ENCODE measurements around the gene CFAP46.
"Not testable (repeated sequence)": the region's sequence is repeated elsewhere in the genome, so short reads cannot be mapped to it uniquely, and the experiment has no call there.

CFAP46 gene

GRCh38 chr10:132932461-132933307 lies 9.7 kb downstream of the CFAP46 start:
- no peak overlapping the region for H3K27ac ChIP-seq
- no peak overlapping the region for H3K4me3 ChIP-seq (ENCODE audit: low read depth in 1 of 2, low read length in 1 of 2)
- H3K36me3 ChIP-seq = no peaks in the 10 kb centered on the region
- no peaks in the 10 kb centered on the region for H3K9me3 ChIP-seq
- TF ChIP-seq CTCF (IDR thresholded peaks at IDR 0.05) = no peak
- H3K4me1 ChIP-seq (ENCODE audit: control insufficient read depth in 1 of 2, insufficient read depth in 1 of 2, low read depth in 1 of 2, low read length in 1 of 2) = no peaks in the 10 kb centered on the region
- H3K27me3 ChIP-seq = peaks cover 16% of the 10 kb centered on the region

- H3K9me3 ChIP-seq; H3K36me3 ChIP-seq; H3K27ac ChIP-seq; H3K27me3 ChIP-seq; H3K4me3 ChIP-seq (ENCODE audit: low read depth in 1 of 2, low read length in 1 of 2); H3K4me1 ChIP-seq (ENCODE audit: control insufficient read depth in 1 of 2, insufficient read depth in 1 of 2, low read depth in 1 of 2, low read length in 1 of 2): not testable (repeated sequence)
These were observed 10.8 kb downstream of the CFAP46 start for GRCh38 chr10:132931258-132932250.

DNA sequence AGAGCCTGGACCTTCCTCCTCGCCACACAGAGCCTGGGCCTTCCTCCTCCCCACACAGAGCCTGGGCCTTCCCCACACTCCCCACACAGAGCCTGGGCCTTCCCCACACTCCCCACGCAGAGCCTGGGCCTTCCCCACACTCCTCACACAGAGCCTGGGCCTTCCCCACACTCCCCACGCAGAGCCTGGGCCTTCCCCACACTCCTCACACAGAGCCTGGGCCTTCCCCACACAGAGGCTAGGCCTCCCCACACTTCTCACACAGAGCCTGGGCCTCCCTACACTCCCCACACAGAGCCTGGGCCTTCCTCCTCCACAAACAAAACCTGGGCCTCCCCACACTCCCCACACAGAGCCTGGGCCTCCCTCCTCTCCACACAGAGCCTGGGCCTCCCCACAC lies 11.7 kb downstream of the CFAP46 start:
- not testable (repeated sequence) for H3K27ac ChIP-seq; H3K4me3 ChIP-seq (ENCODE audit: low read depth in 1 of 2, low read length in 1 of 2); H3K9me3 ChIP-seq; H3K4me1 ChIP-seq (ENCODE audit: control insufficient read depth in 1 of 2, insufficient read depth in 1 of 2, low read depth in 1 of 2, low read length in 1 of 2); H3K27me3 ChIP-seq; H3K36me3 ChIP-seq

- TF ChIP-seq CTCF (IDR thresholded peaks at IDR 0.05) = no peak
- no peak overlapping the region for H3K4me3 ChIP-seq (ENCODE audit: low read depth in 1 of 2, low read length in 1 of 2)
- H3K9me3 ChIP-seq = no peaks in the 10 kb centered on the region
- H3K4me1 ChIP-seq (ENCODE audit: control insufficient read depth in 1 of 2, insufficient read depth in 1 of 2, low read depth in 1 of 2, low read length in 1 of 2) = no peaks in the 10 kb centered on the region
- H3K27me3 ChIP-seq = peaks cover 4% of the 10 kb centered on the region
- H3K36me3 ChIP-seq = no peaks in the 10 kb centered on the region
- no peak overlapping the region for H3K27ac ChIP-seq
These were observed 12.3 kb downstream of the CFAP46 start for GRCh38 chr10:132929953-132930548.

DNA sequence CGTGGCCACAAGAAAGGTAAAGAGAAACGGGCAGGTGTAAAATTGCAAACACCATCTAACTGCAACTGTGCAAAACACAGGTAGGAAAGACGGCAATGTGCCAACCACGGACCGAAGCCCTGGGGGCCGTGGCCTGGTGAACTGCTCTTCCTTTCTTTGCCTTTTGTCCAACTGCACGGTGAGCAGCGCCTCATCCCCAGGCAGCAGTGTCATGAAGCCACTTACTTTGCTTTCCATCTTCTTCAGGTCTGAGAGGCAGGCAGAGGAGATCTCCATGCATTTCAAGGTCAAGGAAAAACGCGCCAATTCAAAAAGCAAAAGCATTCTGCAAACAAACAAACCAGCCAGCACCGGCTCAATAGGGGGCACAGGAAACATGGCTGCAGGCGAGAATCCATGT lies 12.9 kb downstream of the CFAP46 start:
- Histone ChIP-seq H3K4me1 (ENCODE audit: control insufficient read depth in 1 of 2, insufficient read depth in 1 of 2, low read depth in 1 of 2, low read length in 1 of 2) (no peaks in the 10 kb centered on the region), H3K27ac (no peak overlapping the region), H3K9me3 (no peaks in the 10 kb centered on the region), H3K36me3 (no peaks in the 10 kb centered on the region), H3K4me3 (ENCODE audit: low read depth in 1 of 2, low read length in 1 of 2) (no peak overlapping the region), H3K27me3 (peaks cover 4% of the 10 kb centered on the region)
- no peak for TF ChIP-seq CTCF (IDR thresholded peaks at IDR 0.05)

DNA sequence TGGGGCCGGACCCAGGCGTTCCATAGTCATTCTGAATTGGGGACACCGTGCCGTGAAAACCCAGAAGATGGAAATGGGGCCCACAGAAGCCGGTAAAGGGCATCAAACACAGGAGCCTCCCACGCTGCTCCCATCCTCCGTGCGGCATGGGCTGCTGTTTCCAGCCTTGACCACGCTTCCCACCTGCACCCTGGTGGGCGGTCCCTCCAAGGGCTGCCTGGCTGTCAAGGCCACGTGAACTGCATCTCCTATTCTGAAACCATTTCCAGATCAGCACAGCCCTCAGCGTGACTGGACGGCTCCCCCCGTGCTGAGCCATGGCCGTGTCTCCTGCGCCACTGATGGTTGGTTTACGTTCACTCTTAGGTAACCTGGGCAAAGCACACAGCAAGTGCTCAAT lies 14.1 kb downstream of the CFAP46 start:
- TF ChIP-seq CTCF (IDR thresholded peaks at IDR 0.05) = no peak
- Histone ChIP-seq H3K4me1 (ENCODE audit: control insufficient read depth in 1 of 2, insufficient read depth in 1 of 2, low read depth in 1 of 2, low read length in 1 of 2) (no peaks in the 10 kb centered on the region), H3K27me3 (no peaks in the 10 kb centered on the region), H3K4me3 (ENCODE audit: low read depth in 1 of 2, low read length in 1 of 2) (no peak overlapping the region), H3K36me3 (no peaks in the 10 kb centered on the region), H3K9me3 (no peaks in the 10 kb centered on the region), H3K27ac (no peak overlapping the region)

Data from neutrophil (primary cell).